Measurements from ENCODE around the gene CSGALNACT2. TPM values are rescaled to one million over a fixed set of nuclear protein-coding genes. Genes with fewer than 3 reads are reported as not detected.

Gene CSGALNACT2, protein sequence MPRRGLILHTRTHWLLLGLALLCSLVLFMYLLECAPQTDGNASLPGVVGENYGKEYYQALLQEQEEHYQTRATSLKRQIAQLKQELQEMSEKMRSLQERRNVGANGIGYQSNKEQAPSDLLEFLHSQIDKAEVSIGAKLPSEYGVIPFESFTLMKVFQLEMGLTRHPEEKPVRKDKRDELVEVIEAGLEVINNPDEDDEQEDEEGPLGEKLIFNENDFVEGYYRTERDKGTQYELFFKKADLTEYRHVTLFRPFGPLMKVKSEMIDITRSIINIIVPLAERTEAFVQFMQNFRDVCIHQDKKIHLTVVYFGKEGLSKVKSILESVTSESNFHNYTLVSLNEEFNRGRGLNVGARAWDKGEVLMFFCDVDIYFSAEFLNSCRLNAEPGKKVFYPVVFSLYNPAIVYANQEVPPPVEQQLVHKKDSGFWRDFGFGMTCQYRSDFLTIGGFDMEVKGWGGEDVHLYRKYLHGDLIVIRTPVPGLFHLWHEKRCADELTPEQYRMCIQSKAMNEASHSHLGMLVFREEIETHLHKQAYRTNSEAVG
- polyA plus RNA-seq (2011; rRNA removed), result 14.1 and 24.9 TPM in 2 replicates
- 10.0 and 10.4 TPM in 2 replicates for polyA minus RNA-seq (2011; rRNA and poly(A)+ RNA removed)

DNA sequence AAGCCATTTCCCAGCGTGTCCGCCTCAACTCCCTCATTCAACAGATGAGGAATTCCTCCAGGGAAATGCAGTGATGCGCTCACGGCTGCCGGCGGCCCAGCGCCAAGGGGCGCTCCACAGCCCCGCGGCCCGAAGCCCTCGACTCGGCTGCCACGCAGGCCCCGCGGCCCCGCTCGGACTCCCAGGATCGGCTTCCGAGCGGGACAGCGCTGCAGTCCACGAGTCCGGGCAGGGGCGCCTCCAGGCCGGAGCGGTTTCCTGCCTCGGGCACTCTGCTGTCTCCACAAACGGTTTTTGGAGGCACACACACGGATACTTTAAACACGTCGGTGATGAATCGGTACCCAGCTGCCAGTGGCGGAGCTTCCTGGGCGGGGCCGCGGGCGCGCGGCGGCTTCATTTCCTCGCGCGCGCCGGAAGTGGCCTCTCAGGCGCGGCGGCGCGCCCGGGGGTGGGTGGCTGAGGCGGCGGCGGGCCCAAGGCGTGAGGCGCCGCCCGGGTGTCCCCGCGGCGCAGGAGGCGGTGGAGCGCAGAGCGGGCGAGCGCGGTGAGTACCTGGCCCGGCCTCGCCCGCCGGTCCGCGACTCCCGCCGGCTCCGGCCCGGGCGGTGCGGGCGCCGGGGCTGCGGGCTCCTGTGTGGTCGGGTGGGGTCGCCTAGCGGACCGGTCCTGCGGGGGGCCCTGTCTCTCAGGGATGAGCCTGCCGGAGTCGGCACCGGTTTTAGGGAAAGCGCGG is at the start of gene CSGALNACT2:
TSS of gene CSGALNACT2 (plus strand) at position 425 of the 736 bp plus-strand sequence. CDS start 16,705 bp downstream, outside the sequence.
- CTCF ChIA-PET, result interaction anchor here (0.7 to 1.7 kb wide), 4 partner anchors 22 to 67 kb away, joined by 3 to 6 read pairs (median 4); no protein-coding TSS in a partner anchor

DNA sequence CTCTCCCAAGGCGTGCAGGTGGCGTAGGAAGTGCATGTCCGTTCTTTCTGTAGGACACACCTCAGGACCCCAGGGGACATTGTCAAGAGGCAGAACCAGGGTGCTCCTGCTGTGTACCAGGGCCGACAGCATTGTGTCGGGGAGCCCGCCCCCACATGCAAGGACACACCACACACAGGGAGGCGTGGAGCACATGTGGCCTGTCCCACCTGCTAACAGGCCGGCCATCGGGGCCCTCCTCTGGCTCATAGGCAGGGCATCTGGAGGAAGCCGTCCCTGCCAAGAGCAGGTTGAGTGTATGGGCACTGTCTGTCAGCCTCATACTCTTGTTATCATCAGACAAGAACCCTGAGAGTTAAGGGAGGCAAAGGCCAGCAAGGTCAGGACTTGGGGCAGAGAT is 48.7 kb upstream of the CSGALNACT2 start:
- Histone ChIP-seq H3K4me3 (ENCODE audit: low read depth, low read length) (no peak overlapping the region), H3K27me3 (ENCODE audit: control insufficient read depth, insufficient read depth, low read length) (peaks cover under 1% of the 10 kb centered on the region), H3K36me3 (ENCODE audit: control insufficient read depth, insufficient read depth, low read length) (no peaks in the 10 kb centered on the region)
- DNase-seq (ENCODE audit: low read depth), result no peak
- POLR2A ChIA-PET, result no interaction called here
- TF ChIP-seq, protein P1, sequence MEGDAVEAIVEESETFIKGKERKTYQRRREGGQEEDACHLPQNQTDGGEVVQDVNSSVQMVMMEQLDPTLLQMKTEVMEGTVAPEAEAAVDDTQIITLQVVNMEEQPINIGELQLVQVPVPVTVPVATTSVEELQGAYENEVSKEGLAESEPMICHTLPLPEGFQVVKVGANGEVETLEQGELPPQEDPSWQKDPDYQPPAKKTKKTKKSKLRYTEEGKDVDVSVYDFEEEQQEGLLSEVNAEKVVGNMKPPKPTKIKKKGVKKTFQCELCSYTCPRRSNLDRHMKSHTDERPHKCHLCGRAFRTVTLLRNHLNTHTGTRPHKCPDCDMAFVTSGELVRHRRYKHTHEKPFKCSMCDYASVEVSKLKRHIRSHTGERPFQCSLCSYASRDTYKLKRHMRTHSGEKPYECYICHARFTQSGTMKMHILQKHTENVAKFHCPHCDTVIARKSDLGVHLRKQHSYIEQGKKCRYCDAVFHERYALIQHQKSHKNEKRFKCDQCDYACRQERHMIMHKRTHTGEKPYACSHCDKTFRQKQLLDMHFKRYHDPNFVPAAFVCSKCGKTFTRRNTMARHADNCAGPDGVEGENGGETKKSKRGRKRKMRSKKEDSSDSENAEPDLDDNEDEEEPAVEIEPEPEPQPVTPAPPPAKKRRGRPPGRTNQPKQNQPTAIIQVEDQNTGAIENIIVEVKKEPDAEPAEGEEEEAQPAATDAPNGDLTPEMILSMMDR (IDR thresholded peaks at IDR 0.05; ENCODE audit: insufficient read depth, low read depth, low read length), result no peak
- CTCF ChIA-PET, result no interaction called here

More for the DNA sequence above, at the start of gene CSGALNACT2:
- H3K4me3 ChIP-seq (ENCODE audit: low read depth, low read length), result peak within 1 kb of the TSS; percentile 73
- no peak for DNase-seq (ENCODE audit: low read depth)
- TF ChIP-seq, protein P1 (IDR thresholded peaks at IDR 0.05; ENCODE audit: insufficient read depth, low read depth, low read length), result no peak
- no peaks in the 10 kb centered on the region for H3K27me3 ChIP-seq (ENCODE audit: control insufficient read depth, insufficient read depth, low read length)
- POLR2A ChIA-PET, result no interaction called here
- H3K36me3 ChIP-seq (ENCODE audit: control insufficient read depth, insufficient read depth, low read length), result no peaks in the 10 kb centered on the region

DNA sequence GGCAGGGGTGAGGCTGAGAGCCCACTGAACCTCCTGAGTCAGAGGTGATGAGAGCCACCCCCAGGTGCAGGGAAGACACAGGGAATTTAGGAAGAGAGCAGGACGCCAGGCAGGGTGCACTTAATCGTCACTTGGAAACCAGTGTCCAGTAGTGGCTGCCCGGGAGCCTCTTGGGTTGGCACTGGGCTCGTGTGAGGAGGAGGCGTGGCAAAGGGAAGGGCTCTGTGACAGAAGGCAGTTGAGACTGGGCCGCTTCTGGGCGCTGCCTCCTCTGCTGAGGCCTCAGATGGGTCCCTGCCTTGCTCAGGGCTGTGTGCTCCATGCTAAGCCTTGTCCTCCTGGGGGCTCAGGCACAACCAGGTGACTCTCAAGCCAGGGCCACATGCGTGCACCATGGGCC is 48.1 kb upstream of the CSGALNACT2 start:
- Histone ChIP-seq H3K27me3 (ENCODE audit: control insufficient read depth, insufficient read depth, low read length) (peaks cover 2% of the 10 kb centered on the region), H3K4me3 (ENCODE audit: low read depth, low read length) (no peak overlapping the region), H3K36me3 (ENCODE audit: control insufficient read depth, insufficient read depth, low read length) (no peaks in the 10 kb centered on the region)
- no peak for DNase-seq (ENCODE audit: low read depth)
- TF ChIP-seq, protein P1 (IDR thresholded peaks at IDR 0.05; ENCODE audit: insufficient read depth, low read depth, low read length), result no peak
- POLR2A ChIA-PET, result no interaction called here
- CTCF ChIA-PET, result no interaction called here

DNA sequence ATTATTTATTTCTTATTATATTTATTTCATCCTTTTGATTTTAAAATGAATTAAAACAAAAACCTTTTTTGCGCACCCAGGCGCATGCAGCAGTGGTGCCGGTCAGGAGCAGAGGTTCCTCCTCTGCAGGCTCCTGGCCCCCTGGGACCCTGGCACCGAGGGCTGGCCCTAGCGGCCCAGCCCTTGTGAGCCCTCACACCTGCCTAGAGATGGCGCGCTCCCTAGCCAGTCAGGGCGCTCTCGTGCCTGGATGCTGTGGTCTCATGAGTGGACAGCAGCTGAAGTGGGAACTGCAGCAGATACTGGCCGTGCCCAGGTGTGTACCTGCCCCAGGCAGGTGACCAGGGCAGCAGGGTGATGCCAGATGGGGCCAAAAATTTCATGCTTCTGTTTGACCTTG is 47.6 kb upstream of the CSGALNACT2 start:
- CTCF ChIA-PET, result no interaction called here
- H3K36me3 ChIP-seq (ENCODE audit: control insufficient read depth, insufficient read depth, low read length), result no peaks in the 10 kb centered on the region

More for the DNA sequence above, 47.6 kb upstream of the CSGALNACT2 start:
- H3K27me3 ChIP-seq (ENCODE audit: control insufficient read depth, insufficient read depth, low read length), result peaks cover 2% of the 10 kb centered on the region
- POLR2A ChIA-PET, result no interaction called here
- TF ChIP-seq, protein P1 (IDR thresholded peaks at IDR 0.05; ENCODE audit: insufficient read depth, low read depth, low read length), result no peak
- no peak overlapping the region for H3K4me3 ChIP-seq (ENCODE audit: low read depth, low read length)
- no peak for DNase-seq (ENCODE audit: low read depth)
